ENCODE results near the gene ARHGEF28. TPM values are rescaled to one million over a fixed set of nuclear protein-coding genes. Genes with fewer than 3 reads are reported as not detected.

The ARHGEF28 gene
- total RNA-seq, 1 experiment from 2014 or later = 0.57 TPM

- no peak overlapping the region for H2AFZ ChIP-seq (ENCODE audit: low read length)
These were observed 266.2 kb downstream of the ARHGEF28 start for GRCh38 chr5:73892218-73892617.

More at GRCh38 chr5:73892218-73892617, 266.2 kb downstream of the ARHGEF28 start:
- Histone ChIP-seq H2BK12ac (ENCODE audit: insufficient read length, low read depth, low read length) (no peak overlapping the region), H3K4ac (ENCODE audit: low read depth, low read length) (no peak overlapping the region), H3K14ac (ENCODE audit: insufficient read depth, low read length) (no peak overlapping the region), H3T11ph (ENCODE audit: low read length) (no peak overlapping the region), H2BK20ac (ENCODE audit: low read depth, low read length, poor library complexity, severe bottlenecking) (no peak overlapping the region), H2BK120ac (ENCODE audit: low read depth, low read length, poor library complexity, severe bottlenecking) (no peak overlapping the region), H2BK15ac (ENCODE audit: low read depth, low read length) (no peak overlapping the region), H3K27ac (ENCODE audit: insufficient read length, low read depth, low read length) (no peak overlapping the region), H4K8ac (replicated peaks; ENCODE audit: insufficient read length, low read depth, low read length) (no peak overlapping the region), H3K18ac (ENCODE audit: insufficient read length, low read depth, low read length) (no peak overlapping the region), H4K20me1 (ENCODE audit: control insufficient read depth, insufficient read depth, insufficient read length) (no peaks in the 10 kb centered on the region), H3K4me2 (ENCODE audit: insufficient read depth, insufficient read length, low read length) (no peak overlapping the region), H4K91ac (ENCODE audit: insufficient read length, low read depth, low read length) (no peak overlapping the region), H3K79me2 (ENCODE audit: insufficient read depth, low read length) (no peaks in the 10 kb centered on the region), H3K23ac (ENCODE audit: insufficient read length, low read depth, low read length) (no peak overlapping the region), H2BK5ac (ENCODE audit: insufficient read length, low read length) (no peak overlapping the region), H3K79me1 (ENCODE audit: insufficient read depth, low read depth, low read length, poor library complexity, severe bottlenecking) (no peaks in the 10 kb centered on the region), H3K23me2 (ENCODE audit: insufficient read length, low read depth, low read length, poor library complexity, severe bottlenecking) (no peaks in the 10 kb centered on the region), H4K5ac (ENCODE audit: insufficient read length, low read depth, low read length) (no peak overlapping the region), H3K9me3 (ENCODE audit: control insufficient read depth, low read depth, low read length) (no peaks in the 10 kb centered on the region), H2AK5ac (ENCODE audit: insufficient read length, low read length) (no peak overlapping the region), H3K27me3 (ENCODE audit: insufficient read depth, low read length) (no peaks in the 10 kb centered on the region), H3K56ac (ENCODE audit: insufficient read length, low read depth, low read length) (no peak overlapping the region), H3K9ac (ENCODE audit: extremely low read depth, insufficient read length, low read length) (no peak overlapping the region), H3K4me1 (ENCODE audit: insufficient read depth, low read length) (no peaks in the 10 kb centered on the region)
- no peak for DNase-seq
- no CpG with 5 or more reads among the region's 6 CpGs for WGBS (ENCODE audit: extremely low coverage, insufficient read length, low lambda C conversion rate)
- Mint-ChIP-seq H3K27ac (no peak overlapping the region), H3K4me1 (0 out of 4 replicates have a peak, but pooled peaks cover 0 to 2% of the 10 kb centered on the region in 2 experiments), H3K27me3 (ENCODE audit: low read depth) (peaks cover 3% of the 10 kb centered on the region), H3K36me3 (ENCODE audit: insufficient read depth in 1 of 3, low read depth in 3 of 3) (no peaks in the 10 kb centered on the region), H3K4me3 (no peak overlapping the region), H3K9me3 (no peaks in the 10 kb centered on the region)
- TF ChIP-seq, protein P1, sequence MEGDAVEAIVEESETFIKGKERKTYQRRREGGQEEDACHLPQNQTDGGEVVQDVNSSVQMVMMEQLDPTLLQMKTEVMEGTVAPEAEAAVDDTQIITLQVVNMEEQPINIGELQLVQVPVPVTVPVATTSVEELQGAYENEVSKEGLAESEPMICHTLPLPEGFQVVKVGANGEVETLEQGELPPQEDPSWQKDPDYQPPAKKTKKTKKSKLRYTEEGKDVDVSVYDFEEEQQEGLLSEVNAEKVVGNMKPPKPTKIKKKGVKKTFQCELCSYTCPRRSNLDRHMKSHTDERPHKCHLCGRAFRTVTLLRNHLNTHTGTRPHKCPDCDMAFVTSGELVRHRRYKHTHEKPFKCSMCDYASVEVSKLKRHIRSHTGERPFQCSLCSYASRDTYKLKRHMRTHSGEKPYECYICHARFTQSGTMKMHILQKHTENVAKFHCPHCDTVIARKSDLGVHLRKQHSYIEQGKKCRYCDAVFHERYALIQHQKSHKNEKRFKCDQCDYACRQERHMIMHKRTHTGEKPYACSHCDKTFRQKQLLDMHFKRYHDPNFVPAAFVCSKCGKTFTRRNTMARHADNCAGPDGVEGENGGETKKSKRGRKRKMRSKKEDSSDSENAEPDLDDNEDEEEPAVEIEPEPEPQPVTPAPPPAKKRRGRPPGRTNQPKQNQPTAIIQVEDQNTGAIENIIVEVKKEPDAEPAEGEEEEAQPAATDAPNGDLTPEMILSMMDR (conservative IDR thresholded peaks at IDR 0.05) = no peak
